H1 (cell line): ENCODE measurements around the gene SF3B2. TPM values are rescaled to one million over a fixed set of nuclear protein-coding genes. Genes with fewer than 3 reads are reported as not detected.

Experiments used
- RFX5 ChIP-seq: IDR thresholded peaks from 2 replicates; pipeline ENCODE4 v1.6.1; 2011; ENCODE audit warnings: low read depth, low read length, improper control_type of control experiment, borderline replicate concordance
- SIRT6 ChIP-seq: IDR thresholded peaks from one replicate; pipeline ENCODE4 v1.7.1; 2012; ENCODE audit warnings: low read length, inconsistent platforms
- ZNF274 ChIP-seq: IDR thresholded peaks from 2 replicates; pipeline ENCODE4 v1.7.0; 2012; ENCODE audit warnings: low read length, borderline replicate concordance; ENCODE audit errors: extremely low read depth
- polyA plus RNA-seq, 7 experiments: library from polyadenylated mRNA; depleted of rRNA in 3 of 7; stranded (reverse) in 5 of 7; unstranded in 2 of 7; fragments of >200 nt in 5 of 7; fragments of 200-250 nt in 2 of 7; gene quantifications; 1 replicate in 5 of 7; 2 replicates in 1 of 7; 4 replicates in 1 of 7; pipeline versions ENCODE4 v1.2.1 to v1.2.3, GENCODE V29; 2011 to 2013; ENCODE audit warnings: missing spikeins in 2 of 7, mixed read lengths in 2 of 7
- total RNA-seq: library from RNA; stranded (reverse); fragmentation: NEBNext Ultra II Directional; extraction: Animal tissue kit (Norgen Biotek cat#: 25700); gene quantifications from 2 replicates; pipeline ENCODE4 v1.2.1, GENCODE V29; 2021

SF3B2 gene
- total and polyA plus RNA-seq, 2 of the 8 experiments (the other 6 are each of a cell fraction or from before 2014, with no cell fraction given), result 182 to 237 TPM

DNA sequence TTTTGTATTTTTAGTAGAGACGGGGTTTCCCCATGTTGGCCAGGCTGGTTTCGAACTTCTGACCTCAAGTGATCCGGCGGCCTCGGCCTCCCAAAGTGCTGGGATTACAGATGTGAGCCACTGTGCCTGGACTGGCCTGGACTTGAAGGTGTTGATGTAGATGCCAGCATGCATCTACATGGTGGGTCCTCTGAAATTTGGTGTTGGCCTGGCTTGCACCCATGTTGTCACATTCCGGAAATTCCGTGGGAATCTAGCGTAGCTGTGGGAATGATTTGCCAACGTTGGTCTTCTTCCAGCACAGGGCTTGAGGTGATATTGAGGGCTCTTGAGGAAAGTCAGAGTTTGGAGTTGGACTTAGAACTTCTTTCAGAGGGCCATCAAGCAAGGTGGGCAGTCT lies 24.4 kb downstream of the SF3B2 start (continued):
- TF ChIP-seq RFX5, result no peak
- no peak for TF ChIP-seq SIRT6
- TF ChIP-seq ZNF274, result no peak
- TF ChIP-seq, all 59 proteins: peak for 0
